ENCODE results near the gene PLA2G5. TPM values are rescaled to one million over a fixed set of nuclear protein-coding genes. Genes with fewer than 3 reads are reported as not detected.

Gene PLA2G5
- total and polyA plus RNA-seq, 2 of the 4 experiments (the other 2 are of a cell fraction) = not detected

- no peak overlapping the region for H3K9ac ChIP-seq (ENCODE audit: low read depth, low read length)
- H3K4me1 ChIP-seq (ENCODE audit: control insufficient read depth, insufficient read depth, low read length) = no peaks in the 10 kb centered on the region
- BruUV-seq (replicated peaks) = no TSS peak
- intact Hi-C loops (cut with micrococcal nuclease) (no loop called here), in situ Hi-C loops (cut with MboI; ENCODE audit: low sequenced_read_pairs) (no loop called here), dilution Hi-C loops (cut with HindIII; ENCODE audit: low sequenced_read_pairs, unreplicated experiment) (no loop called here)
- H3K23ac ChIP-seq (ENCODE audit: low read depth, low read length) = no peak overlapping the region
- H2BK15ac ChIP-seq (ENCODE audit: low read depth, low read length) = no peak overlapping the region
- H3K56ac ChIP-seq (ENCODE audit: extremely low read depth, insufficient read depth, low read length) = no peak overlapping the region
- H2BK5ac ChIP-seq (ENCODE audit: low read depth, low read length, poor library complexity, severe bottlenecking) = no peak overlapping the region
- H2AFZ ChIP-seq (replicated peaks; ENCODE audit: low read length, poor library complexity) = no peak overlapping the region
- H3K27me3 ChIP-seq (ENCODE audit: control insufficient read depth, insufficient read depth, low read length) = peaks cover 15% of the 10 kb centered on the region
- no peak overlapping the region for H2AK5ac ChIP-seq (ENCODE audit: low read depth, low read length)
- no peak overlapping the region for H4K8ac ChIP-seq (ENCODE audit: low read depth in 2 of 2, low read length in 2 of 2)
- no peaks in the 10 kb centered on the region for H3K9me1 ChIP-seq (ENCODE audit: insufficient read depth, low read length)
- H4K91ac ChIP-seq (ENCODE audit: insufficient read depth, low read depth, low read length) = no peak overlapping the region
- H2BK20ac ChIP-seq (ENCODE audit: low read depth, low read length) = no peak overlapping the region
- WGBS, 2 experiments (ENCODE audit: extremely low coverage in 2 of 2, insufficient read length in 1 of 2) = 0% methylated on average over 2 of the region's 7 CpGs; no CpG with 5 or more reads in 1 of the 2 experiments
- no peak overlapping the region for H2BK120ac ChIP-seq (ENCODE audit: low read depth, low read length)
- H3K4ac ChIP-seq (ENCODE audit: low read depth, low read length) = no peak overlapping the region
- no peaks in the 10 kb centered on the region for H3K36me3 ChIP-seq (ENCODE audit: control insufficient read depth, insufficient read depth, low read length)
- H4K5ac ChIP-seq (ENCODE audit: low read depth, low read length) = no peak overlapping the region
- no peak overlapping the region for H3K14ac ChIP-seq (replicated peaks; ENCODE audit: low read depth, low read length)
- ATAC-seq (ENCODE audit: low read depth) (peak; percentile 72), DNase-seq (peak; percentile 65)
- CTCF ChIA-PET = interaction anchor here (0.9 kb wide), 1 partner anchor 10 kb away, joined by 3 read pairs; no protein-coding TSS in a partner anchor
- H3K79me1 ChIP-seq (ENCODE audit: low read depth in 1 of 2, low read length in 2 of 2) = no peaks in the 10 kb centered on the region
- H2AK9ac ChIP-seq (replicated peaks; ENCODE audit: low read depth, low read length, poor library complexity) = no peak overlapping the region
- POLR2A ChIA-PET (ENCODE audit: unreplicated experiment) = no interaction called here
- no peak overlapping the region for H3K4me2 ChIP-seq (ENCODE audit: low read depth, low read length)
- H3K4me3 ChIP-seq (ENCODE audit: insufficient read depth, low read depth, low read length) = no peak overlapping the region
- no peak overlapping the region for H3K27ac ChIP-seq (ENCODE audit: insufficient read depth, low read length)
- no peaks in the 10 kb centered on the region for H3K9me3 ChIP-seq (ENCODE audit: control insufficient read depth, insufficient read depth, low read length)
- no peaks in the 10 kb centered on the region for H4K20me1 ChIP-seq (ENCODE audit: insufficient read depth, low read length)
- no peak overlapping the region for H3K18ac ChIP-seq (ENCODE audit: low read depth, low read length)
- no peak for TF ChIP-seq SMC3 (IDR thresholded peaks at IDR 0.05; ENCODE audit: low read depth, low read length)
- TF ChIP-seq CEBPB (IDR thresholded peaks at IDR 0.05; ENCODE audit: low read depth, low read length) = no peak
- no peak for TF ChIP-seq NFE2L2 (IDR thresholded peaks at IDR 0.05; ENCODE audit: low read depth, low read length)
- no peak for TF ChIP-seq USF2 (IDR thresholded peaks at IDR 0.05; ENCODE audit: low read depth, low read length)
- no peak for TF ChIP-seq RFX5 (IDR thresholded peaks at IDR 0.05; ENCODE audit: low read depth, low read length)
- no peak for TF ChIP-seq MXI1 (IDR thresholded peaks at IDR 0.05; ENCODE audit: borderline replicate concordance, low read depth, low read length)
- TF ChIP-seq FOS (IDR thresholded peaks at IDR 0.05; ENCODE audit: low read depth, low read length) = no peak
- TF ChIP-seq, protein P1, sequence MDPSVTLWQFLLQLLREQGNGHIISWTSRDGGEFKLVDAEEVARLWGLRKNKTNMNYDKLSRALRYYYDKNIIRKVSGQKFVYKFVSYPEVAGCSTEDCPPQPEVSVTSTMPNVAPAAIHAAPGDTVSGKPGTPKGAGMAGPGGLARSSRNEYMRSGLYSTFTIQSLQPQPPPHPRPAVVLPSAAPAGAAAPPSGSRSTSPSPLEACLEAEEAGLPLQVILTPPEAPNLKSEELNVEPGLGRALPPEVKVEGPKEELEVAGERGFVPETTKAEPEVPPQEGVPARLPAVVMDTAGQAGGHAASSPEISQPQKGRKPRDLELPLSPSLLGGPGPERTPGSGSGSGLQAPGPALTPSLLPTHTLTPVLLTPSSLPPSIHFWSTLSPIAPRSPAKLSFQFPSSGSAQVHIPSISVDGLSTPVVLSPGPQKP (IDR thresholded peaks at IDR 0.05; ENCODE audit: borderline replicate concordance, low read depth, low read length) = no peak
- no peak for TF ChIP-seq CHD1 (IDR thresholded peaks at IDR 0.05; ENCODE audit: low read depth, low read length)
- TF ChIP-seq BHLHE40 (IDR thresholded peaks at IDR 0.05; ENCODE audit: low read depth, low read length) = no peak
Observed at GRCh38 chr1:20124456-20125057, 54.6 kb downstream of the PLA2G5 start.

Measured in IMR-90 (cell line).